ENCODE data around the gene PUM2. TPM values are rescaled to one million over a fixed set of nuclear protein-coding genes. Genes with fewer than 3 reads are reported as not detected.

The PUM2 gene
- total RNA-seq, 1 donor from 2014 or later, result 112 TPM

GRCh38 chr2:20227894-20228505 is 122.6 kb downstream of the PUM2 start:
- DNase-seq (ENCODE audit: extremely low spot score, unreplicated experiment), result peak; percentile 22
- Mint-ChIP-seq H3K27ac (peak overlapping the region; percentile 71), H3K4me3 (peak overlapping the region; percentile 62), H3K27me3 (no peaks in the 10 kb centered on the region), H3K4me1 (ENCODE audit: unreplicated experiment) (peaks cover 20% of the 10 kb centered on the region), H3K36me3 (no peaks in the 10 kb centered on the region), H3K9me3 (no peaks in the 10 kb centered on the region)
- no peak for TF ChIP-seq CTCF (conservative IDR thresholded peaks at IDR 0.05)

GRCh38 chr2:20226152-20226545 is 124.5 kb downstream of the PUM2 start:
- TF ChIP-seq CTCF (conservative IDR thresholded peaks at IDR 0.05), result no peak
- peaks cover 7% of the 10 kb centered on the region for H3K36me3 Mint-ChIP-seq
- peak overlapping the region; percentile 94 for H3K27ac Mint-ChIP-seq
- peaks cover 26% of the 10 kb centered on the region for H3K4me1 Mint-ChIP-seq (ENCODE audit: unreplicated experiment)
- peaks cover 5% of the 10 kb centered on the region for H3K27me3 Mint-ChIP-seq
- no peaks in the 10 kb centered on the region for H3K9me3 Mint-ChIP-seq
- peak; percentile 61 for DNase-seq (ENCODE audit: extremely low spot score, unreplicated experiment)
- peak overlapping the region; percentile 87 for H3K4me3 Mint-ChIP-seq

- Mint-ChIP-seq H3K9me3 (no peaks in the 10 kb centered on the region), H3K36me3 (peaks cover 9% of the 10 kb centered on the region), H3K4me3 (peak overlapping the region; percentile 87), H3K27me3 (peaks cover 5% of the 10 kb centered on the region), H3K4me1 (ENCODE audit: unreplicated experiment) (peaks cover 26% of the 10 kb centered on the region), H3K27ac (peak overlapping the region; percentile 94)
- peak; percentile 61 for TF ChIP-seq CTCF (conservative IDR thresholded peaks at IDR 0.05)
- DNase-seq (ENCODE audit: extremely low spot score, unreplicated experiment), result peak; percentile 88
These were observed 125.1 kb downstream of the PUM2 start for GRCh38 chr2:20225294-20226151.

- DNase-seq (ENCODE audit: extremely low spot score, unreplicated experiment), result no peak
- Mint-ChIP-seq H3K27me3 (peaks cover 5% of the 10 kb centered on the region), H3K9me3 (no peaks in the 10 kb centered on the region), H3K4me3 (peak within 1 kb of the TSS; percentile 87), H3K27ac (peak within 1 kb of the TSS; percentile 94), H3K36me3 (peaks cover 16% of the 10 kb centered on the region), H3K4me1 (ENCODE audit: unreplicated experiment) (peaks cover 33% of the 10 kb centered on the region)
- TF ChIP-seq CTCF (conservative IDR thresholded peaks at IDR 0.05), result no peak
These were observed 125.8 kb downstream of the PUM2 start, which contains the start of gene SDC1 for GRCh38 chr2:20224716-20225293. Gene SDC1 (minus strand): TSS chr2:20225130. CDS start chr2:20224867, 263 bp downstream.

- peaks cover 16% of the 10 kb centered on the region for H3K36me3 Mint-ChIP-seq
- H3K27me3 Mint-ChIP-seq, result peaks cover 5% of the 10 kb centered on the region
- DNase-seq (ENCODE audit: extremely low spot score, unreplicated experiment), result no peak
- peaks cover 36% of the 10 kb centered on the region for H3K4me1 Mint-ChIP-seq (ENCODE audit: unreplicated experiment)
- no peak overlapping the region for H3K4me3 Mint-ChIP-seq
- peak; percentile 22 for TF ChIP-seq CTCF (conservative IDR thresholded peaks at IDR 0.05)
- H3K9me3 Mint-ChIP-seq, result no peaks in the 10 kb centered on the region
- H3K27ac Mint-ChIP-seq, result no peak overlapping the region
These were observed 126.4 kb downstream of the PUM2 start for GRCh38 chr2:20224164-20224715.
